Muscle of leg (tissue), 11 donors: ENCODE results near the gene CCL24. TPM values are rescaled to one million over a fixed set of nuclear protein-coding genes. Genes with fewer than 3 reads are reported as not detected.
A peak's percentile ranks its signal among the peaks of the same experiment; 100 is the strongest.

Experiments
- DNase-seq: peaks from one replicate; pipeline ENCODE4 v3.0.0; 2013
- H3K27ac ChIP-seq: one replicate; pipeline ENCODE4 v1.5.1; 2013; ENCODE audit warnings: mild to moderate bottlenecking, low read length, control low read depth
- H3K27me3 ChIP-seq: one replicate; pipeline ENCODE4 v1.6.1; 2013; ENCODE audit warnings: low read length; ENCODE audit not compliant: control insufficient read depth, insufficient read depth
- H3K36me3 ChIP-seq: one replicate; pipeline ENCODE4 v1.6.1; 2013; ENCODE audit warnings: low read length; ENCODE audit not compliant: control insufficient read depth, insufficient read depth
- H3K4me1 ChIP-seq: one replicate; pipeline ENCODE4 v1.6.1; 2013; ENCODE audit warnings: low read length; ENCODE audit not compliant: control insufficient read depth, insufficient read depth
- H3K4me3 ChIP-seq: one replicate; pipeline ENCODE4 v1.5.1; 2013; ENCODE audit warnings: low read length, control low read depth
- H3K9me3 ChIP-seq: replicated peaks from 2 replicates; pipeline ENCODE4 v1.6.1; 2013; ENCODE audit warnings: low read depth, low read length; ENCODE audit not compliant: control insufficient read depth
- WGBS: methylation state at CpG from one replicate; pipeline ENCODE4 v1.1.5; 2013; ENCODE audit warnings: missing lambda C conversion rate; ENCODE audit not compliant: insufficient coverage; 5-methylcytosine and 5-hydroxymethylcytosine counted together
- polyA plus RNA-seq, 8 donors: library from polyadenylated mRNA; unstranded; fragments of 120-200 nt; gene quantifications; one replicate each; pipeline versions ENCODE4 v1.2.1 to v1.2.3, GENCODE V29; 2013; ENCODE audit warnings: inconsistent platforms in 1 of 8, low replicate concordance in 1 of 8; ENCODE audit not compliant: insufficient read length in 8 of 8, insufficient read depth in 1 of 8
- total RNA-seq: library from RNA; stranded (reverse); fragments of 120-200 nt; gene quantifications from one replicate; pipeline ENCODE4 v1.2.4, GENCODE V29; 2013

CCL24 gene
- total and polyA plus RNA-seq, 9 donors = 0.13 to 1.2 (median 0.68) TPM; not detected in 5

GRCh38 chr7:75823198-75823910 is 9.7 kb upstream of the CCL24 start:
- 55% methylated on average over 6 of the region's 9 CpGs for WGBS
- DNase-seq = no peak

DNA sequence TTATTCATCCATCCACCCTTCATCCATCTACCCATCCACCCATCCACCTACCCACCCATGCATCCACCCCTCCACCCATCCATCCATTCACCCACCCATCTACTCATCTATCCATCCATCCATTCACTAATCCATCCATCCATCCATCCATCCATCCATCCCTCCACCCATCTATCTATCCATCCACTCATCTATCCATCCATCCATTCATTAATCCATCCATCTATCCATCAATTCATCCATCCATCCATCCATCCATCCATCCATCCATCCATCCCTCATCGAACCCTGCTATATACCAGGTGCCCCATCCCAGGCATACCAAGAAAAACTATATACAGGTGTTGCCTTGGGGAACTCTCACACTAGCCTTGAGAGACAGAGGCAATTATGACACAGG is 7.1 kb upstream of the CCL24 start:
- no peak overlapping the region for H3K4me3 ChIP-seq
- no peaks in the 10 kb centered on the region for H3K36me3 ChIP-seq
- H3K27me3 ChIP-seq = no peaks in the 10 kb centered on the region
- H3K9me3 ChIP-seq = no peaks in the 10 kb centered on the region
- no peak overlapping the region for H3K27ac ChIP-seq
- WGBS = no CpG with 5 or more reads among the region's 1 CpG
- H3K4me1 ChIP-seq = no peaks in the 10 kb centered on the region
- no peak for DNase-seq

More at GRCh38 chr7:75823198-75823910, 9.7 kb upstream of the CCL24 start:
- Histone ChIP-seq H3K9me3 (no peaks in the 10 kb centered on the region), H3K27ac (no peak overlapping the region), H3K4me1 (no peaks in the 10 kb centered on the region), H3K27me3 (no peaks in the 10 kb centered on the region), H3K36me3 (no peaks in the 10 kb centered on the region), H3K4me3 (no peak overlapping the region)

GRCh38 chr7:75819711-75820110 is 6.1 kb upstream of the CCL24 start:
- Histone ChIP-seq H3K36me3 (no peaks in the 10 kb centered on the region), H3K27me3 (no peaks in the 10 kb centered on the region), H3K9me3 (no peaks in the 10 kb centered on the region), H3K27ac (no peak overlapping the region), H3K4me1 (peaks cover 2% of the 10 kb centered on the region), H3K4me3 (no peak overlapping the region)
- no CpG with 5 or more reads among the region's 2 CpGs for WGBS
- peak; percentile 29 for DNase-seq

- no peak overlapping the region for H3K4me3 ChIP-seq
- H3K4me1 ChIP-seq = peaks cover 2% of the 10 kb centered on the region
- H3K9me3 ChIP-seq = no peaks in the 10 kb centered on the region
- no peak overlapping the region for H3K27ac ChIP-seq
- peaks cover 2% of the 10 kb centered on the region for H3K27me3 ChIP-seq
- no peaks in the 10 kb centered on the region for H3K36me3 ChIP-seq
- DNase-seq = no peak
- no CpG with 5 or more reads among the region's 5 CpGs for WGBS
Measured at GRCh38 chr7:75818472-75818871, 4.9 kb upstream of the CCL24 start.

GRCh38 chr7:75817116-75817515 is 3.5 kb upstream of the CCL24 start:
- WGBS = 90% methylated on average over 2 of the region's 6 CpGs
- Histone ChIP-seq H3K9me3 (no peaks in the 10 kb centered on the region), H3K27me3 (peaks cover 2% of the 10 kb centered on the region), H3K4me1 (peaks cover 2% of the 10 kb centered on the region), H3K36me3 (no peaks in the 10 kb centered on the region), H3K27ac (no peak overlapping the region), H3K4me3 (no peak overlapping the region)
- no peak for DNase-seq

- H3K4me1 ChIP-seq = peaks cover 2% of the 10 kb centered on the region
- 42% methylated on average over 3 of the region's 10 CpGs for WGBS
- no peak overlapping the region for H3K27ac ChIP-seq
- H3K9me3 ChIP-seq = no peaks in the 10 kb centered on the region
- no peaks in the 10 kb centered on the region for H3K36me3 ChIP-seq
- DNase-seq = no peak
- H3K4me3 ChIP-seq = no peak overlapping the region
- peaks cover 2% of the 10 kb centered on the region for H3K27me3 ChIP-seq
Measured at GRCh38 chr7:75815418-75816064, 1.9 kb upstream of the CCL24 start.

GRCh38 chr7:75814407-75814947 is 871 bp upstream of the CCL24 start:
- Histone ChIP-seq H3K27ac (no peak overlapping the region), H3K36me3 (no peaks in the 10 kb centered on the region), H3K4me1 (peaks cover 2% of the 10 kb centered on the region), H3K9me3 (no peaks in the 10 kb centered on the region), H3K27me3 (peaks cover 2% of the 10 kb centered on the region), H3K4me3 (no peak overlapping the region)
- whole genome bisulfite sequencing = 73% methylated on average over 5 of the region's 13 CpGs
- DNase-seq = no peak

- no peak for DNase-seq
- no peak overlapping the region for H3K27ac ChIP-seq
- H3K36me3 ChIP-seq = no peaks in the 10 kb centered on the region
- WGBS = 20% methylated on average over 2 of the region's 3 CpGs
- peaks cover 2% of the 10 kb centered on the region for H3K4me1 ChIP-seq
- H3K27me3 ChIP-seq = peaks cover 2% of the 10 kb centered on the region
- no peak overlapping the region for H3K4me3 ChIP-seq
- no peaks in the 10 kb centered on the region for H3K9me3 ChIP-seq
Measured at GRCh38 chr7:75813084-75813483, 522 bp downstream of the CCL24 start.

- H3K4me1 ChIP-seq = peaks cover 2% of the 10 kb centered on the region
- no peak for DNase-seq
- H3K27ac ChIP-seq = no peak overlapping the region
- 77% methylated on average over 6 of the region's 11 CpGs for WGBS
- peaks cover 4% of the 10 kb centered on the region for H3K9me3 ChIP-seq
- no peaks in the 10 kb centered on the region for H3K36me3 ChIP-seq
- peaks cover 2% of the 10 kb centered on the region for H3K27me3 ChIP-seq
- no peak overlapping the region for H3K4me3 ChIP-seq
Measured at GRCh38 chr7:75811894-75812678, 1.5 kb downstream of the CCL24 start.

DNA sequence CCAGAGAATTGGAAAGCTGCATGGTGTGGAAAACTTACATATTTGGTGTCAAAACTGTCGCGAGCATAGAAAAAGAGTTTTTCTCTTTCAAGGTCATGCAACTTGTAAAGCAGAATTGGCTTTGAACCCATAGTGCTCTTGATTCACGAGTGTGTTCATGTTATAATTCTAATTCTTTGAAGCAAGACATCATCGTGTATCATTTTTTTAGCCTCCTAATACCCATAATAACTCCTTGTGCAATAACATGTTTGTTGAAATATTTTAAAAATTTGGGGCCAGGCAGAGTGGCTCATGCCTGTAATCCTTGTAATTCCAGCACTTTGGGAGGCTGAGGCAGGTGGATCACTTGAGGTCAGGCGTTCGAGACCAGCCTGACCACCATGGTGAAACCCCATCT is 4.2 kb downstream of the CCL24 start:
- no peaks in the 10 kb centered on the region for H3K4me1 ChIP-seq
- WGBS = no CpG with 5 or more reads among the region's 6 CpGs
- H3K4me3 ChIP-seq = no peak overlapping the region
- H3K27ac ChIP-seq = no peak overlapping the region
- peaks cover 2% of the 10 kb centered on the region for H3K27me3 ChIP-seq
- no peaks in the 10 kb centered on the region for H3K36me3 ChIP-seq
- DNase-seq = no peak
- peaks cover 13% of the 10 kb centered on the region for H3K9me3 ChIP-seq
